Suppressor macrophage (primary cell): ENCODE measurements around the gene RPS8.
A peak's percentile ranks its signal among the peaks of the same experiment; 100 is the strongest.
"Not testable (repeated sequence)": the region's sequence is repeated elsewhere in the genome, so short reads cannot be mapped to it uniquely, and the experiment has no call there.

Source experiments
- DNase-seq, 4 experiments: peaks; one replicate each; pipeline ENCODE4 v3.0.0-alpha.2; 2020 to 2022

RPS8 gene

GRCh38 chr1:44820328-44821239, 45.2 kb downstream of the RPS8 start:
- peak in 2 of 4 experiments; percentile 25 to 26 for DNase-seq

DNA sequence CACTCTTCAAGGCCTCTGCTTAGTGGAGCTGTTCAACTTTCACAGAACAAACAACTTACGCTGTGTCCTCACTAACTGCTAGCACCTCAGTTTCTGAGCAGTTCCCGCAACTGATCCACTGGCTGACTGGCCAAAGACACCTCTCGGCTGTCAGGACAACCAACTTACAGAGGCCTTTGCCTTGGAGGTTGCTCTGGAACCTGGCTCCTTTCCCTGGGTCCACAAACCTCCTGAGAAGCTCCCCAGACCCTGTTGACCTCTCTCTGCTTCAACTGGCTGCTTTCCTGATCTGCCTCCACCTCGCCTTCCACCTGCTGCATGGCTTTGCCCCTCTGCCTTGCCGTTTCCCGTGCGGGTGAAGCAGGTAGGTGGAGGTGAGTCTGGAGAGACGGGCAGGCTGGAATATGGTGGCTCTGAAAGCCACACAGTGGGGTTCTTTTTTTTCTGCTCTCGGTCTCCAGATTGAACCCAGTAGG, 45.9 kb downstream of the RPS8 start:
- DNase-seq: no peak

DNA sequence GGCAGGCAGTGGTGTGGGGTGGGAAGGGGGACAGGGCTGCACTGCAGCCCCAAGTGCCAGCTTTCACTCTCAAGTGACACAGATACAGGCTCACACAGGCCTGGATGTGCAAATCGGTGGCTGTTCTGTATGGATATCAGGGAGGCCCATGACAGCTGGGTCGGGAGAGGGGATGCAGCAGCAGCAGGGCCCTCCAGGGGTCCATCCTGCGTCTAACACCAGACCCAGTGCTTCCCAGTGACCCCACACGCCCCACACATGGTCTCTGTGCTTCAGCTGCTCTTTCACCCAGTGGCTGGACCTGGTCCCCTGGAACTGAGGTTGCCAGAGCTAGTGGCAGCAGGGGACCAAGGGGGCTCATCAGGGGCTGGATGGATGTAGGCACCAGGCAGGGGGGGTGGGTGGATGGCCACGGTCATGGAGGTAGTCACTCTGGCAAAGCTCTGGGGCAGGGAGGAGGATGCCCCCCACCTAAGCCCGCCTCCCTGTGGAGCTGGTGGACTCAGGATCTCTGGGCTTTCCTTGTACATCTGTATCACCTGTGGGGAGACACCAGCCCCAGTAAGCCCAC, 46.9 kb downstream of the RPS8 start:
- no peak for DNase-seq

DNA sequence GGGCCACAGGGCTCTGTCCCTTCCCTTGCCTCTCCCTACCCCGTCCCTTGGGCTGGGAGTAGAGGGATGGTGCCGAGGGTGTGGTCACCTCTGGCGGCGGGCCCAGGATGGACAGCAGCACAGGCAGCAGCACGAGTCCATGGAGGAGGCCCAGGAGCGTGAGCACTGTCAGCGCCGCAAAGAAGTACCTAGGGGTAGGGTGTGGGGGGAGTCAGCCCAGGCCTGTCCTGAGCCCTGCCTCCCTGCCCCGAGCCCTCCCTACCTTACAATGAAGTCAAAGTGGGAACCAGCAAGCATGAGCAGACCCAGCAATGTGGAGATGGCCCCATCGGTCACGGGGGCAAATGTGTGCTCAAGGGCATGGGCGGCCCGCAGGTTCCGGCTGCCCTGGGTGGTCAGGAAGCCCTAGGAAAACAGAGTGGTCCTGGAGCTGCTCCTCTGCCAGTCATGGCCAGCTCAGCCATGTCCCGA, 47.7 kb downstream of the RPS8 start:
- no peak for DNase-seq

DNA sequence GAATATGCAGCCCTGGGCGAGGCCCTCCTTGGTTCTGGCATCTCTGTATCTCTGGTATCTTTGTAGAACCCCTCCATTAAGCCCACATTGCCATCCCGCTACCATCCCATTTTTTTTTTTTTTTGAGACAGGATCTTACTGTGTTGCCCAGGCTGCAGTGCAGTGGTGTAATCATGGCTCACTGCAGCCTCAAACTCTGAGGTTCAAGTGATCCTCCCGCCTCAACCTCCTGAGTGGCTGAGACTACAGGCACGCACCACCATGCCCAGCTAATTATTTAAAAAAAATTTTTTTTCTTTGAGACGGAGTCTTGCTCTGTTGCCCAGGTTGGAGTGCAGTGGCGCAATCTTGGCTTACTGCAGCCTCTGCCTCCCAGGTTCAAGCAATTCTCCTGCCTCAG, 49.1 kb downstream of the RPS8 start:
- not testable (repeated sequence) for DNase-seq

DNA sequence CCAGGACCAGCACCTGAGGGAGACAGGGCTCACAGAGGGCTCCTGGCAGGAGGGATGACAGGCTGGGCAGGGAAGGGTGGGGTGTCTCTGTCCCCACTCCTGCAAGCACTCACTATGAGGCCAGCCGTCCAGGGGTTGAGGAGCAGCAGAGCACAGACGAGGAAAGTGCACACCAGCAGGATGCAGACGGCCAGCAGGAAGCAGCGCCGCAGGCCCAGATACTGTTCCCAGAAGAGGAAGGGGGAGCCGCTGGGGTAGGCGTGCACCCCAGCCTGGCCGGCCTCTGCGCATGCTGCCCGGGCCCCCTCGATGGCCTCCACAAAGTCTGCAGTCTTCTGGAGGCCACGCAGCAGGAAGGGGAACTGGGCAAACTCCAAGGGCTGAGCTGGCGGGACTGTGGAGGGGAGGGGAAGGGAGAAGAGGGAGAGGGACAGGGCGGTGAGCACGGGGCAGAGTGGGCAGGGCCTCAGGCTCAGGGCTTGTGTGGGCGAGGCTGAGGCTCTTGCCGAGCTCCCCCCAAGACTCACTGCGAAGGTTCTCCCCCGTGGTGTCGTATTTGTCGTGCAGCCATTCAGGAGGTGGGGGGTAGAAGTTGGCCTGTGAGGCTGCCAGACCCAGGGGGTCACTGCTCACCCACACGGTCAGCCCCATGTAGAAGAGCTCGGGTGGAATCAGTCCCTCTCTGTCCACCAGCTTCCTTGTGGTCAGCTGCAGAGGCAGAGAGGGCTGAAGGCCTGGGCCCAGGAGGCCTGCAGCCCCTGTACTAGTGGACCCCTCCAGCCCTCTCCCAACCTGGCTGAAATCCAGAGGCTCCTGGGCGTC, 51.2 kb downstream of the RPS8 start:
- DNase-seq: peak; percentile 90 to 94 (median 94)

DNA sequence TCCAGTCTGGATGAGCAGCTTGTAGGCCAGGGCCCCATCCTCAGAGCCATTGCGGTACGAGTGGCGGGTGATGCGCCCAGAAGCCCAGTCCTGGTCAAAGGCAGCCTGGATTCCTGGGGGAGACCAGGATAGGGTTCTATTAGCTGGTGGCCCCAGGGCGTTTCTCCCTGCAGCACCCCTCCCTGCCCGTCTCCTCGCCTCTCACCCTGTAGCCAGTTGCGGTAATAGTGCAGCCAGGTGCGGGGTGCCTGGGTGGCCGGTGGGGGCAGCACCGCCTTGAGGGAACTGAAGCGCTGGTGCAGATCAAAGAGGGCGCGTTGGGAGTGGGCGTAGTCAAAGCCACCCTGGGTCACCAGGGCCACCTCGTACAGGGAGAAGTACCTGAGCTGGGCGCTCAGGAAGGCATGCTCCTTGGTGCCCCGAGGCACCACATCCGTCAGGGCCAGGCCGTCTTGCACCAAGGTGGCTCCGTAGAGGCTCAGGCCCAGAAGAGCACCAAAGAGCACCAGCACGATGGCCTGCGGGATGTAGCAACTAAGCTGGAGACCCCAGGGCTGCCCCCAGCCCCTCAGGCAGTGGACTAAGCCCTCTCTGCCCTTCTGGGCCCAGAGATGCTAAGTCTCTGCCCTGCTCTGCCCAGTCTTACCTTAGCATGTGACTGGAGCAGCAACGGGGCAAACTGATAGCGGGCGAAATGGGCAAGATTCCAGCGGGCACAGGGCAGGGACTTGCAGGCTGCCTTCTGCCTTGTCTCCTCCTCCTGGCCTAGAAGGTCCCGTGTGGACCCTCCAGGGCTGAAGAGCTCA, 52.1 kb downstream of the RPS8 start:
- DNase-seq: no peak

DNA sequence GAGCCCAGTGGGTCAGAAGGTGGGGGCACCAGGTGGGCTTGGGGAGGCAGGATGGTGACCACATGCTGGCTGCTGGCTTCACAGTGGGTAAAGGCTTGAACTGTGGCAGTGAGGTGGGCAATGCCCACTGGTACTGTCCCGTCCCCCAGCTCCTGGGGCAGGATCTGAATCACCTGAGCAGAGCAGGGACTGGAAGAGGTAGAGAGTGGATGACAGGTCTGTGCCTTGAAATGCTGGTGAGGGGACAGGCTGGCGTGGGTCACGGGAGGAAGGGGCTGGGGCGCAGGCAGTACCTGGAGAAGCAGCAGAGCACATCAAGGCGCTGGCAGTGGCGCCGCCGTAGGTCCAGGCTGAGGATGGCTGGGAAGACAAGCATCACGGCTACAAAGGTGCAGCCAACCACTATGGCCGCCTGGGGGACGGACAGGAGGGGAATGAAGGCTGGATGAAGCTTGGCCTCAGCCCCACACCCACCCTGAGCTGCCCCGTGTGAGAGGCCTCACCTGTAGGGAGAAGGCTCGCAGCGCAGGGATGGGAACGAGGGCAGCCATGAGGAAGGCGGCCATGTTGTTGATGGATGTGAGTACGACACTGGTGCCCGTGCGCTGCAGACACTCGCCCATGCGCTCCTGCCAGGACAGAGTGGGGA, 52.8 kb downstream of the RPS8 start:
- DNase-seq: no peak
